Small intestine (tissue), 7 donors: ENCODE data around the gene SDF2. TPM values are rescaled to one million over a fixed set of nuclear protein-coding genes. Genes with fewer than 3 reads are reported as not detected.

Source experiments
- DNase-seq, 2 donors: peaks; one replicate each; pipeline versions ENCODE4 v3.0.0 to v3.0.0-alpha.2; 2013
- FAIRE-seq: peaks from 2 replicates; lab custom pipeline; 2012; peaks lifted over from hg19 to GRCh38; lab: Jason Lieb, UNC
- H3K27ac ChIP-seq, 3 donors: one replicate each; pipeline ENCODE4 v1.5.1; 2013; ENCODE audit warnings: low read length in 2 of 3, mild to moderate bottlenecking in 2 of 3, control low read depth in 1 of 3, inconsistent platforms in 1 of 3, low read depth in 1 of 3, moderate library complexity in 1 of 3
- H3K27me3 ChIP-seq, 3 donors: one replicate each; pipeline ENCODE4 v1.6.1; 2013; ENCODE audit warnings: low read length in 3 of 3, inconsistent platforms in 1 of 3; ENCODE audit not compliant: control insufficient read depth in 3 of 3, insufficient read depth in 3 of 3
- H3K36me3 ChIP-seq, 3 donors: one replicate each; pipeline ENCODE4 v1.6.1; 2013; ENCODE audit warnings: low read length in 3 of 3, inconsistent platforms in 1 of 3, low read depth in 1 of 3, mild to moderate bottlenecking in 1 of 3, moderate library complexity in 1 of 3; ENCODE audit not compliant: control insufficient read depth in 3 of 3, insufficient read depth in 2 of 3
- H3K4me1 ChIP-seq, 3 donors: one replicate each; pipeline ENCODE4 v1.6.1; 2013; ENCODE audit warnings: low read length in 2 of 3, inconsistent platforms in 1 of 3, low read depth in 1 of 3, mild to moderate bottlenecking in 1 of 3, moderate library complexity in 1 of 3; ENCODE audit not compliant: control insufficient read depth in 3 of 3, insufficient read depth in 2 of 3
- H3K4me3 ChIP-seq, 3 donors: one replicate each; pipeline ENCODE4 v1.5.1; 2013; ENCODE audit warnings: low read length in 3 of 3, control low read depth in 1 of 3, inconsistent platforms in 1 of 3, low read depth in 1 of 3, mild to moderate bottlenecking in 1 of 3, moderate library complexity in 1 of 3
- H3K9me3 ChIP-seq, 2 donors: one replicate each; pipeline ENCODE4 v1.6.1; 2013; ENCODE audit warnings: low read depth in 1 of 2, low read length in 1 of 2; ENCODE audit not compliant: control insufficient read depth in 2 of 2, insufficient read depth in 1 of 2
- WGBS, 3 donors: extraction: QIAGEN DNeasy Blood & Tissue Kit; methylation state at CpG; one replicate each; pipeline ENCODE4 v1.1.7; 2013; 5-methylcytosine and 5-hydroxymethylcytosine counted together
- polyA plus RNA-seq, 4 donors: library from polyadenylated mRNA; stranded (reverse) in 3 of 4; unstranded in 1 of 4; fragments of 200-250 nt in 3 of 4; fragments of 120-200 nt in 1 of 4; gene quantifications; one replicate each; pipeline versions ENCODE4 v1.2.1 to v1.2.3, GENCODE V29; 2013
- donor health status: healthy with polysubstance abuse.
- donor health status: control.
- donor health status: control.
- donor health status: Bipolar disorder and iron deficiency.
- donor health status: healthy.

SDF2 gene
- polyA plus RNA-seq, 4 donors = 45.4 to 61.8 (median 49.6) TPM

DNA sequence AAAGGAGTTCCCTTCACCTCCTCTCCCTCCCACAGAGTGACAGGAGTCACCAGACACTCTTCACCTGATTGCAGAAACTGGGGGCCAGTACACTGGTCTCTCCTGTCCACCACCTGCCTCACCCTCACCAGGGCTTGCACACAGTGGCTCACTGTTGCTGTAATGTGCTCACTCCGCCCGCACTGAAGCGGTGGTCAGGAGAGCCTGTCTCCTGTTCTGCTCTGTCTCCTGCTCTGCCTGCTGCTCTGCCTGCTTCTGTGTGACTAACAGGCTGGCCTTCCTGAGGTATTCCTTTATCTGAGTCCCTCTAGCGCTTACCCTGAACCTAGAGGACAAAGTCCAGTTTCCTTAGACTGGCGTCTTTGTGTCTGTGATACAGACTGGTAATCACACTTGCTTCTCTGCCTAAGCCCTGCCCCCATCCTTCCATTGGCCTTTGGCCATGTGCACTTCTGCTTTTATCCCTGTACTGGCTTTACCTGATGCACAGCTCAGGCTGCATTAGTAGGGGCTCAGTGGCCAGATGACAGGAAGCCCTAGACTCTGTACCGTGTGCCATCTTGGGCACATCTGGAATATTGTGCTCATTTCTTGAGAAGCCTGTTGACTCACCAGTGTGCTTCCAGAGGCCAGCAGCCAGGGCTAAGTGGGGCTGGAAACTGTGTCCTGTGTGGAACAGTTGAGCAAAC lies 36.7 kb upstream of the SDF2 start:
- no peaks in the 10 kb centered on the region for H3K27me3 ChIP-seq
- DNase-seq (peak; percentile 97 to 99), FAIRE-seq (no peak)
- peak overlapping the region; percentile 84 to 87 (median 86) for H3K27ac ChIP-seq
- H3K4me1 ChIP-seq = peaks cover 0 to 42% (median 9%) of the 10 kb centered on the region in 3 donors
- WGBS, 3 donors = 11 to 66% (median 52%) methylated on average over 6 of the region's 6 CpGs
- H3K9me3 ChIP-seq = no peaks in the 10 kb centered on the region
- H3K36me3 ChIP-seq = peaks cover 34 to 95% (median 46%) of the 10 kb centered on the region in 3 donors
- H3K4me3 ChIP-seq = no peak overlapping the region

GRCh38 chr17:28693869-28694268 lies 32.2 kb upstream of the SDF2 start:
- no peaks in the 10 kb centered on the region for H3K27me3 ChIP-seq
- WGBS, 3 donors = 94 to 100% (median 95%) methylated on average over 1 of the region's 1 CpG
- peaks cover 34 to 92% (median 36%) of the 10 kb centered on the region in 3 donors for H3K36me3 ChIP-seq
- no peak for FAIRE-seq
- no peak overlapping the region for H3K4me3 ChIP-seq
- peaks cover 0 to 23% (median 2%) of the 10 kb centered on the region in 3 donors for H3K4me1 ChIP-seq
- H3K9me3 ChIP-seq = no peaks in the 10 kb centered on the region
- DNase-seq = no peak
- H3K27ac ChIP-seq = no peak overlapping the region

DNA sequence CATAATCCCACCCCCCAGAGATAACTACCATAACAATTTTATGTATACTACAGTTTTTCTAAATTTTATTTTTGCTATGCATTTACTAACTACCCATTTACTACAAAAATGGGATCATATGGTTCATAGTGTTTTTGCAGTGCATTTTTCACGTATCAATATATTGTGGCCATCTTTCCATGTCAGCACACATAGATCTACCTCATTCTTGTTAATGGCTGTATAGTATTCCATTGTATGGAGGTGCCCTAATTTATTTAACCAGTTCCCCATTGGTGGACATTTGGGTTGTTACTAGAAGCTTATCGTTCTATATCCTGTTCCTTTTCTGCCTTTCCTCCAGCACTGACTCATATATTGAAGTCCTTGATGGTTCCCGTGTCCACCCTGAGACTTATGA lies 27.3 kb upstream of the SDF2 start:
- DNase-seq = no peak
- Histone ChIP-seq H3K4me1 (no peaks in the 10 kb centered on the region), H3K27me3 (no peaks in the 10 kb centered on the region), H3K36me3 (peaks cover 31 to 89% (median 48%) of the 10 kb centered on the region in 3 donors), H3K27ac (no peak overlapping the region), H3K9me3 (no peaks in the 10 kb centered on the region), H3K4me3 (no peak overlapping the region)
- WGBS, 3 donors = 98 to 100% (median 99%) methylated on average over 3 of the region's 3 CpGs
- FAIRE-seq = no peak

- DNase-seq = peak; percentile 34 to 55
- H3K27ac ChIP-seq = no peak overlapping the region
- no peaks in the 10 kb centered on the region for H3K4me1 ChIP-seq
- WGBS, 3 donors = 57 to 85% (median 74%) methylated on average over 4 of the region's 4 CpGs
- H3K4me3 ChIP-seq = no peak overlapping the region
- no peak for FAIRE-seq
- no peaks in the 10 kb centered on the region for H3K27me3 ChIP-seq
- peaks cover 31 to 89% (median 48%) of the 10 kb centered on the region in 3 donors for H3K36me3 ChIP-seq
- no peaks in the 10 kb centered on the region for H3K9me3 ChIP-seq
Measured at GRCh38 chr17:28688481-28688880, 26.8 kb upstream of the SDF2 start.

- no peak overlapping the region for H3K4me3 ChIP-seq
- FAIRE-seq (no peak), DNase-seq (no peak)
- H3K27me3 ChIP-seq = no peaks in the 10 kb centered on the region
- no peaks in the 10 kb centered on the region for H3K9me3 ChIP-seq
- peaks cover 48 to 89% (median 65%) of the 10 kb centered on the region in 3 donors for H3K36me3 ChIP-seq
- no peak overlapping the region for H3K27ac ChIP-seq
- H3K4me1 ChIP-seq = no peaks in the 10 kb centered on the region
- 90 to 93% (median 92%) methylated on average over 4 of the region's 4 CpGs for WGBS, 3 donors
Measured at GRCh38 chr17:28686296-28686695, 24.6 kb upstream of the SDF2 start.

GRCh38 chr17:28685366-28685765 lies 23.7 kb upstream of the SDF2 start:
- DNase-seq = no peak
- no peak overlapping the region for H3K27ac ChIP-seq
- FAIRE-seq = no peak
- H3K36me3 ChIP-seq = peaks cover 53 to 89% (median 63%) of the 10 kb centered on the region in 3 donors
- no peaks in the 10 kb centered on the region for H3K27me3 ChIP-seq
- no peaks in the 10 kb centered on the region for H3K4me1 ChIP-seq
- 83 to 94% (median 91%) methylated on average over 5 of the region's 5 CpGs for WGBS, 3 donors
- H3K4me3 ChIP-seq = no peak overlapping the region
- H3K9me3 ChIP-seq = no peaks in the 10 kb centered on the region

DNA sequence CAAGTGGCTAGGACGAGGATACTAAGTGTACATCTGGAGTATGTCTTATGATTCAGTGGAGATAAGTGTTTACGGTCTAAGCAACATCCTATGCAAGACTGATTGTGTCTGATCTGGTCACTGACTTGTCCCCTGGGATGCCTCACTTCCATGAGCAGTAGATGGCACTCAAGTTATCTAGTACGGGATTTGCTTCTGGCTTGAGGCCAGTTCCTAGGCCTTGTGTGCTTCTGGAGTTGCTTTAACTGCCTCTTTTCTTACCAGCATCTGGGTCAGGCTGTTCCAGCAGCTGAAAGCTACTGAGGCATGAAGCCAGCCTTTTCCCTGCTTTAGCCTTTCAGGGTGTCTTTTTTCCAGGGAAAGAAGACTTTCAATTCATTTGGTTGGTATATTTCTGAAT lies 23.3 kb upstream of the SDF2 start:
- no peak overlapping the region for H3K27ac ChIP-seq
- 40 to 46% (median 45%) methylated on average over 3 of the region's 3 CpGs for WGBS, 3 donors
- H3K4me1 ChIP-seq = no peaks in the 10 kb centered on the region
- peak; percentile 62 to 82 for DNase-seq
- no peak for FAIRE-seq
- H3K36me3 ChIP-seq = peaks cover 49 to 89% (median 61%) of the 10 kb centered on the region in 3 donors
- H3K27me3 ChIP-seq = no peaks in the 10 kb centered on the region
- H3K4me3 ChIP-seq = no peak overlapping the region
- H3K9me3 ChIP-seq = no peaks in the 10 kb centered on the region

GRCh38 chr17:28682655-28683054 lies 20.9 kb upstream of the SDF2 start:
- Histone ChIP-seq H3K9me3 (no peaks in the 10 kb centered on the region), H3K27me3 (no peaks in the 10 kb centered on the region), H3K27ac (no peak overlapping the region), H3K36me3 (peaks cover 53 to 95% (median 55%) of the 10 kb centered on the region in 3 donors), H3K4me3 (no peak overlapping the region), H3K4me1 (no peaks in the 10 kb centered on the region)
- no peak for DNase-seq
- FAIRE-seq = no peak
- WGBS, 3 donors = 90 to 94% (median 90%) methylated on average over 11 of the region's 11 CpGs
